Thyroid gland (tissue), 4 donors: ENCODE measurements around the gene NCKAP5. TPM values are rescaled to one million over a fixed set of nuclear protein-coding genes. Genes with fewer than 3 reads are reported as not detected.

Experiments used
- DNase-seq, 2 donors: peaks; one replicate each; pipeline ENCODE4 v3.0.0-alpha.2; 2019
- H3K27ac ChIP-seq, 3 donors: fragments of 200-600 bp; sonication (generic); 1 replicate in 2 of 3; 2 replicates in 1 of 3; pipeline ENCODE4 v1.5.1; 2016 to 2019; ENCODE audit warnings: mild to moderate bottlenecking in 1 of 3, moderate library complexity in 1 of 3
- H3K27me3 ChIP-seq: fragments of 200-600 bp; sonication (generic); one replicate; pipeline ENCODE4 v1.5.1; 2019
- H3K36me3 ChIP-seq, 2 donors: fragments of 200-600 bp; sonication (generic); one replicate each; pipeline ENCODE4 v1.5.1; 2016 to 2019
- H3K4me1 ChIP-seq, 2 donors: fragments of 200-600 bp; sonication (generic); one replicate each; pipeline ENCODE4 v1.5.1; 2017 to 2019
- H3K4me3 ChIP-seq, 3 donors: fragments of 200-600 bp; sonication (generic); replicated peaks in 1 of 3; 1 replicate in 2 of 3; 2 replicates in 1 of 3; pipeline ENCODE4 v1.5.1; 2016; ENCODE audit warnings: mild to moderate bottlenecking in 1 of 3
- H3K9me3 ChIP-seq: fragments of 200-600 bp; sonication (generic); one replicate; pipeline ENCODE4 v1.5.1; 2017
- CTCF ChIP-seq, 6 experiments: fragments of 200-600 bp in 3 of 6; fragments of 450-650 bp in 3 of 6; sonication (generic) in 3 of 6; IDR thresholded peaks; one replicate each; pipeline ENCODE4 v1.5.1; 2016 to 2019; ENCODE audit warnings: antibody characterized with exemption in 6 of 6, mild to moderate bottlenecking in 2 of 6, inconsistent platforms in 1 of 6, moderate library complexity in 1 of 6
- POLR2A ChIP-seq, 2 donors: fragments of 450-650 bp; IDR thresholded peaks; one replicate each; pipeline ENCODE4 v1.6.1; 2017; ENCODE audit warnings: antibody characterized with exemption in 2 of 2, mild to moderate bottlenecking in 2 of 2, moderate library complexity in 1 of 2
- WGBS, 2 donors: methylation state at CpG; one replicate each; pipeline ENCODE4 v1.1.5; 2017; 5-methylcytosine and 5-hydroxymethylcytosine counted together
- intact Hi-C: fragments of 100-400 bp; cut with DNase I; formaldehyde crosslinking; loops from one replicate; pipeline ENCODE4 v1.15.1; 2023
- total RNA-seq, 4 donors: library from RNA; depleted of rRNA; stranded (reverse); fragments of >200 nt; gene quantifications; one replicate each; pipeline ENCODE4 v1.2.3, GENCODE V29; 2016

The NCKAP5 gene
- total RNA-seq, 4 donors from 2014 or later: 0.45 to 1.2 (median 0.76) TPM

- 84 to 93% methylated on average over 1 of the region's 1 CpG for WGBS, 2 donors
- TF ChIP-seq CTCF (IDR thresholded peaks at IDR 0.05): no peak
- TF ChIP-seq POLR2A (IDR thresholded peaks at IDR 0.05): no peak
- no peaks in the 10 kb centered on the region for H3K27me3 ChIP-seq
- H3K4me1 ChIP-seq: no peaks in the 10 kb centered on the region
- H3K27ac ChIP-seq: no peak overlapping the region
- H3K9me3 ChIP-seq: no peaks in the 10 kb centered on the region
- H3K36me3 ChIP-seq: no peaks in the 10 kb centered on the region
- no peak for DNase-seq
- H3K4me3 ChIP-seq: no peak overlapping the region
- intact Hi-C loops: no loop called here
These were observed 37.5 kb upstream of the NCKAP5 start for GRCh38 chr2:133605766-133606137.

- no peak overlapping the region for H3K4me3 ChIP-seq
- no peaks in the 10 kb centered on the region for H3K27me3 ChIP-seq
- TF ChIP-seq CTCF (IDR thresholded peaks at IDR 0.05) (no peak), POLR2A (IDR thresholded peaks at IDR 0.05) (no peak)
- no peaks in the 10 kb centered on the region for H3K36me3 ChIP-seq
- no peaks in the 10 kb centered on the region for H3K4me1 ChIP-seq
- no peak for DNase-seq
- WGBS, 2 donors: 40 to 56% methylated on average over 7 of the region's 7 CpGs
- no peak overlapping the region for H3K27ac ChIP-seq
- H3K9me3 ChIP-seq: no peaks in the 10 kb centered on the region
- intact Hi-C loops: no loop called here
These were observed 36.9 kb upstream of the NCKAP5 start for GRCh38 chr2:133605011-133605765.

GRCh38 chr2:133603109-133603508 is 34.8 kb upstream of the NCKAP5 start:
- H3K4me1 ChIP-seq: peaks cover 0 to 4% of the 10 kb centered on the region in 2 donors
- no peaks in the 10 kb centered on the region for H3K9me3 ChIP-seq
- no peaks in the 10 kb centered on the region for H3K27me3 ChIP-seq
- WGBS, 2 donors: 90 to 93% methylated on average over 10 of the region's 10 CpGs
- no peak overlapping the region for H3K27ac ChIP-seq
- H3K36me3 ChIP-seq: no peaks in the 10 kb centered on the region
- DNase-seq: no peak
- intact Hi-C loops: no loop called here
- TF ChIP-seq POLR2A (IDR thresholded peaks at IDR 0.05): no peak
- TF ChIP-seq CTCF (IDR thresholded peaks at IDR 0.05): no peak
- H3K4me3 ChIP-seq: no peak overlapping the region

GRCh38 chr2:133602538-133602937 is 34.3 kb upstream of the NCKAP5 start:
- WGBS, 2 donors: 65 to 69% methylated on average over 4 of the region's 4 CpGs
- no peak for DNase-seq
- Histone ChIP-seq H3K27me3 (no peaks in the 10 kb centered on the region), H3K36me3 (no peaks in the 10 kb centered on the region), H3K4me3 (no peak overlapping the region), H3K9me3 (no peaks in the 10 kb centered on the region), H3K27ac (no peak overlapping the region), H3K4me1 (peaks cover 0 to 4% of the 10 kb centered on the region in 2 donors)
- intact Hi-C loops: no loop called here
- no peak for TF ChIP-seq POLR2A (IDR thresholded peaks at IDR 0.05)
- TF ChIP-seq CTCF (IDR thresholded peaks at IDR 0.05): no peak

- intact Hi-C loops: no loop called here
- Histone ChIP-seq H3K9me3 (no peaks in the 10 kb centered on the region), H3K27ac (no peak overlapping the region), H3K4me3 (no peak overlapping the region), H3K27me3 (no peaks in the 10 kb centered on the region), H3K36me3 (no peaks in the 10 kb centered on the region), H3K4me1 (peaks cover 0 to 4% of the 10 kb centered on the region in 2 donors)
- TF ChIP-seq POLR2A (IDR thresholded peaks at IDR 0.05) (no peak), CTCF (IDR thresholded peaks at IDR 0.05) (no peak)
- DNase-seq: peak in 1 of 2 donors; percentile 4
- 51 to 57% methylated on average over 13 of the region's 13 CpGs for WGBS, 2 donors
These were observed 32.1 kb upstream of the NCKAP5 start for GRCh38 chr2:133600266-133600928.
